ENCODE data around the gene NUPR1. TPM values are rescaled to one million over a fixed set of nuclear protein-coding genes. Genes with fewer than 3 reads are reported as not detected.

Gene NUPR1
- total and polyA plus RNA-seq, 7 donors, result 23.7 to 141 (median 46.0) TPM

- no peaks in the 10 kb centered on the region for H3K27me3 ChIP-seq (ENCODE audit: insufficient read depth in 3 of 3, low read length in 2 of 3)
- intact Hi-C loops (cut with DNase I), result no loop called here
- no peaks in the 10 kb centered on the region for H3K9me3 ChIP-seq
- no peaks in the 10 kb centered on the region for H3K4me1 ChIP-seq
- ATAC-seq, result peak in 3 of 4 donors; percentile 30 to 68 (median 48)
- H3K27ac ChIP-seq, result no peak overlapping the region
- 66 to 73% (median 72%) methylated on average over 6 of the region's 6 CpGs for WGBS, 3 donors
- no peaks in the 10 kb centered on the region for H3K36me3 ChIP-seq (ENCODE audit: insufficient read depth in 1 of 2, low read depth in 1 of 2)
- DNase-seq, result no peak
- TF ChIP-seq CTCF (IDR thresholded peaks at IDR 0.05), result no peak
- no peak overlapping the region for H3K4me3 ChIP-seq
Observed at GRCh38 chr16:28524681-28525171, 14.0 kb downstream of the NUPR1 start.

DNA sequence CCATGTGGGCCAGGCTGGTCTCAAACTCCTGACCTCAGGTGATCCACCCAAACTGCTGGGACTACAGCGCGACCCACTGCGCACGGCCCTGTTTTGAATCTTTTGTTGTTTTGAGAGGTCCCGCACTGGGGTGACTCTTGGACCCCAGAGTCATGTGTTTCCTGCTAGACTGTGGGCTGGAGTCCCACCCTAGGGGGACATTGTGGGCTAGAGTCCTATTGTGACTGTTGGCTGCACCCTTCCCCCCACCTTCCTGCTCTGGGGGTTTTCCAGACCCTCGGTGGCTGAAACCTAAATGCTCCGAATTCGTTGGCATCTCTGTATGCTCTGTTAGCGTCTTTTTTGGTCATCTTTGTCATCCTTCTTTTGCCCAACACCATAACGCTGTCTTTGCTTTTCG, 16.0 kb downstream of the NUPR1 start:
- Histone ChIP-seq H3K27ac (no peak overlapping the region), H3K9me3 (no peaks in the 10 kb centered on the region), H3K27me3 (ENCODE audit: insufficient read depth in 3 of 3, low read length in 2 of 3) (no peaks in the 10 kb centered on the region), H3K4me1 (no peaks in the 10 kb centered on the region), H3K4me3 (no peak overlapping the region), H3K36me3 (ENCODE audit: insufficient read depth in 1 of 2, low read depth in 1 of 2) (no peaks in the 10 kb centered on the region)
- 84 to 86% (median 84%) methylated on average over 11 of the region's 11 CpGs for WGBS, 3 donors
- intact Hi-C loops (cut with DNase I), result no loop called here
- DNase-seq (no peak), ATAC-seq (no peak)
- TF ChIP-seq CTCF (IDR thresholded peaks at IDR 0.05), result no peak

GRCh38 chr16:28521436-28521835, 17.3 kb downstream of the NUPR1 start:
- no peak for ATAC-seq
- H3K27ac ChIP-seq, result no peak overlapping the region

DNA sequence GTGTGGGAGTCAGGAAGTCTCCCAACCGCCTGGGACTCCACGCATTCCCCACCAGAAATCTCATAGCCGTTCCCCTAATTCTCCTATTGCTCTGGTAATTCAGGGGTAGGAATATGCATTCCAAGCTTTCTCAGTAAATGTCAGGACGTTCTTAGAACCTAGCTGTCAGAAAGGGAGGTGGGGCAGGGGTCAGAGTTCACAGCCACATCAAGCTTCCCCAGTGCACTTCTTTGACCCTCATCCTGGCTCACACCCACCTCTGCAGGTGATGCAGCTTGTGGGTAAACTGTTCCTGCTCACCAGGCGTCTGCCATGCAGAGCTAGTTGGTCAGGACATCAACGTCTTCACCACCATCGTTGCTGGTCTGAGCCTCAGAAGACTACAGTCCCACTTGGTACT, 18.1 kb downstream of the NUPR1 start:
- TF ChIP-seq CTCF (IDR thresholded peaks at IDR 0.05), result no peak
- no peak overlapping the region for H3K27ac ChIP-seq
- DNase-seq, result no peak
- WGBS, 3 donors, result 68 to 76% (median 74%) methylated on average over 7 of the region's 7 CpGs
- H3K4me3 ChIP-seq, result no peak overlapping the region
- no peaks in the 10 kb centered on the region for H3K9me3 ChIP-seq
- intact Hi-C loops (cut with DNase I), result no loop called here
- no peaks in the 10 kb centered on the region for H3K4me1 ChIP-seq
- H3K27me3 ChIP-seq (ENCODE audit: insufficient read depth in 3 of 3, low read length in 2 of 3), result no peaks in the 10 kb centered on the region
- no peak for ATAC-seq
- H3K36me3 ChIP-seq (ENCODE audit: insufficient read depth in 1 of 2, low read depth in 1 of 2), result no peaks in the 10 kb centered on the region

More at GRCh38 chr16:28521436-28521835, 17.3 kb downstream of the NUPR1 start:
- intact Hi-C loops (cut with DNase I), result no loop called here
- Histone ChIP-seq H3K4me3 (no peak overlapping the region), H3K4me1 (no peaks in the 10 kb centered on the region), H3K9me3 (no peaks in the 10 kb centered on the region), H3K36me3 (ENCODE audit: insufficient read depth in 1 of 2, low read depth in 1 of 2) (no peaks in the 10 kb centered on the region), H3K27me3 (ENCODE audit: insufficient read depth in 3 of 3, low read length in 2 of 3) (no peaks in the 10 kb centered on the region)
- no peak for DNase-seq
- no peak for TF ChIP-seq CTCF (IDR thresholded peaks at IDR 0.05)
- 86 to 90% (median 87%) methylated on average over 6 of the region's 6 CpGs for WGBS, 3 donors

DNA sequence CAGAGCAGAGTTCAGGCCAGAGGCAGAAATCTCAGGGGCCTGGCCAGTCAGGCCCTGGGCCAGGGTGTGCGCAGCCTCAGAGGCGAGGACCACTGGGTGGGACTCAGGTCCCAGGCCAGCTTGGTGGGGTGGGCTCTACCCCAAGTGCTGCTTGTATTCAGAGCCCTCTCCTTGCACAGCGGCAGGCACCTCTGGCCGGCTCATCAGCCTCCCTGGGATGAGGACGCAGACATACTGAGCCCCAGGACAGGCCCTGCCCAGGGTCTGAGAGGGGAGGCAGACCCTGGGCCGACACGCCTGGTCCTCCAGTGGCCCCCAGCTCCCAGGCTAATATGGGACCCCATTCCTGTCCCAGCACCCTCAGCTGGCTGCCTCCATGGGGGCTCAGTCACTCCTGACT, 24.5 kb downstream of the NUPR1 start:
- 85 to 93% (median 88%) methylated on average over 5 to 7 of the region's 7 CpGs for WGBS, 3 donors
- no peaks in the 10 kb centered on the region for H3K4me1 ChIP-seq
- no peaks in the 10 kb centered on the region for H3K27me3 ChIP-seq (ENCODE audit: insufficient read depth in 3 of 3, low read length in 2 of 3)
- no peak overlapping the region for H3K27ac ChIP-seq
- ATAC-seq (no peak), DNase-seq (no peak)
- no peaks in the 10 kb centered on the region for H3K9me3 ChIP-seq
- no peaks in the 10 kb centered on the region for H3K36me3 ChIP-seq (ENCODE audit: insufficient read depth in 1 of 2, low read depth in 1 of 2)
- intact Hi-C loops (cut with DNase I), result no loop called here
- no peak for TF ChIP-seq CTCF (IDR thresholded peaks at IDR 0.05)
- H3K4me3 ChIP-seq, result no peak overlapping the region

All from psoas muscle (tissue), 8 donors.